ENCODE measurements around the gene GABPB2. TPM values are rescaled to one million over a fixed set of nuclear protein-coding genes. Genes with fewer than 3 reads are reported as not detected.

Gene GABPB2
- total and polyA plus RNA-seq, 2 experiments from 2014 or later: 1.1 to 2.6 TPM

- 0 out of 2 replicates have a peak overlapping the region, but pooled peaks have one; percentile 76 for H3K27ac ChIP-seq (ENCODE audit: low read depth)
- peaks cover 8% of the 10 kb centered on the region; the same call in 1 of the 2 replicates for H3K4me1 ChIP-seq (ENCODE audit: insufficient read depth)
- H3K4me3 ChIP-seq: no peak overlapping the region
- no peaks in the 10 kb centered on the region for H3K27me3 ChIP-seq (ENCODE audit: insufficient read depth)
- Mint-ChIP-seq H3K27ac (no peak overlapping the region), H3K36me3 (ENCODE audit: low read depth) (peaks cover 34% of the 10 kb centered on the region), H3K4me1 (peaks cover 20% of the 10 kb centered on the region), H3K9me3 (no peaks in the 10 kb centered on the region), H3K4me3 (no peak overlapping the region; the same call in 2 of the 3 replicates), H3K27me3 (ENCODE audit: insufficient read depth, low read depth, poor library complexity) (peaks cover 13% of the 10 kb centered on the region)
- no peaks in the 10 kb centered on the region for H3K36me3 ChIP-seq (ENCODE audit: insufficient read depth)
- no peaks in the 10 kb centered on the region for H3K9me2 ChIP-seq (ENCODE audit: insufficient read depth)
- peaks cover 28% of the 10 kb centered on the region for H3F3A ChIP-seq (replicated peaks; ENCODE audit: low read depth)
- peaks cover 40% of the 10 kb centered on the region for H3K79me2 ChIP-seq (replicated peaks; ENCODE audit: insufficient read depth)
- DNase-seq (ENCODE audit: low spot score) (no peak), ATAC-seq (no peak)
- no peak overlapping the region for H2AFZ ChIP-seq
- TF ChIP-seq JUNB (IDR thresholded peaks at IDR 0.05; ENCODE audit: unreplicated experiment) (no peak), CTCF (conservative IDR thresholded peaks at IDR 0.05; ENCODE audit: low read depth in 2 of 2) (no peak), STAT1 (IDR thresholded peaks at IDR 0.05; ENCODE audit: unreplicated experiment) (no peak), POLR2AphosphoS5 (IDR thresholded peaks at IDR 0.05; ENCODE audit: low read depth) (no peak), ZNF114 (CRISPR knock-in tag; IDR thresholded peaks at IDR 0.05) (no peak), EZH2phosphoT487 (IDR thresholded peaks at IDR 0.05; ENCODE audit: unreplicated experiment) (no peak), CREB1 (CRISPR knock-in tag; IDR thresholded peaks at IDR 0.05; ENCODE audit: low read depth) (no peak), ZNF462 (CRISPR knock-in tag; IDR thresholded peaks at IDR 0.05) (no peak), ETS1 (IDR thresholded peaks at IDR 0.05) (no peak), NANOG (IDR thresholded peaks at IDR 0.05; ENCODE audit: borderline replicate concordance) (no peak)
- no peaks in the 10 kb centered on the region for H4K20me1 ChIP-seq (replicated peaks; ENCODE audit: insufficient read depth)
- H3K4me2 ChIP-seq: no peak overlapping the region
These were observed 3.4 kb upstream of the GABPB2 start for GRCh38 chr1:151067185-151067584.

Measured in GM23338 (cell line).